Activated T-helper 1 cell treated with Interleukin-2 at 50 U/mL for 16 hours (primary cell): Measurements from ENCODE around the gene NCBP3.

Experiments used
- DNase-seq: peaks from one replicate; pipeline ENCODE4 v3.0.0-alpha.2; 2020; ENCODE audit warnings: low read depth

NCBP3 gene

GRCh38 chr17:3845621-3846436, at the start of gene NCBP3:
TSS of gene NCBP3 (minus strand) at chr17:3846246. CDS start at chr17:3846223, 23 bp downstream.
- peak; percentile 89 for DNase-seq

- no peak for DNase-seq
These were observed 49.3 kb upstream of the NCBP3 start for GRCh38 chr17:3895354-3895753.

GRCh38 chr17:3894911-3895343, 48.9 kb upstream of the NCBP3 start:
- DNase-seq: no peak

- no peak for DNase-seq
These were observed 48.1 kb upstream of the NCBP3 start for GRCh38 chr17:3894188-3894587.

- DNase-seq: no peak
These were observed 47.7 kb upstream of the NCBP3 start for GRCh38 chr17:3893720-3894116.

GRCh38 chr17:3893003-3893719, 47.1 kb upstream of the NCBP3 start, which contains the start of gene CAMKK1:
TSS of gene CAMKK1 (minus strand) at chr17:3893053. CDS start at chr17:3885687, 7,366 bp downstream.
- peak; percentile 85 for DNase-seq

GRCh38 chr17:3892095-3892998, 46.3 kb upstream of the NCBP3 start:
- DNase-seq: peak; percentile 76

GRCh38 chr17:3891626-3892094, 45.6 kb upstream of the NCBP3 start:
- no peak for DNase-seq

GRCh38 chr17:3890878-3891219, 44.8 kb upstream of the NCBP3 start:
- no peak for DNase-seq

GRCh38 chr17:3890082-3890877, 44.2 kb upstream of the NCBP3 start:
- DNase-seq: no peak

- DNase-seq: no peak
These were observed 43.4 kb upstream of the NCBP3 start for GRCh38 chr17:3889325-3890012.

- DNase-seq: no peak
These were observed 42.5 kb upstream of the NCBP3 start for GRCh38 chr17:3888343-3889171.

- no peak for DNase-seq
These were observed 41.8 kb upstream of the NCBP3 start for GRCh38 chr17:3887804-3888203.

GRCh38 chr17:3887394-3887793, 41.3 kb upstream of the NCBP3 start:
- no peak for DNase-seq

- DNase-seq: no peak
These were observed 40.7 kb upstream of the NCBP3 start for GRCh38 chr17:3886776-3887175.

- DNase-seq: no peak
These were observed 39.9 kb upstream of the NCBP3 start for GRCh38 chr17:3885970-3886369.

GRCh38 chr17:3885271-3885670, 39.2 kb upstream of the NCBP3 start:
- DNase-seq: no peak

GRCh38 chr17:3884188-3884587, 38.1 kb upstream of the NCBP3 start:
- no peak for DNase-seq

GRCh38 chr17:3882276-3882675, 36.2 kb upstream of the NCBP3 start:
- no peak for DNase-seq

- DNase-seq: no peak
These were observed 34.9 kb upstream of the NCBP3 start for GRCh38 chr17:3880983-3881382.
